Lower leg skin (tissue), 3 donors: ENCODE measurements around the gene DRAP1.

ENCODE experiments used
- POLR2A ChIP-seq, 2 donors: fragments of 450-650 bp; IDR thresholded peaks; one replicate each; pipeline ENCODE4 v1.6.1; 2016 to 2017; ENCODE audit warnings: antibody characterized with exemption in 2 of 2, mild to moderate bottlenecking in 1 of 2, moderate library complexity in 1 of 2
- TF ChIP-seq, protein P1 (sequence below), 3 donors: fragments of 450-650 bp; IDR thresholded peaks; one replicate each; pipeline ENCODE4 v1.5.1; 2016; ENCODE audit warnings: antibody characterized with exemption in 3 of 3, mild to moderate bottlenecking in 3 of 3, moderate library complexity in 2 of 3

DNA sequence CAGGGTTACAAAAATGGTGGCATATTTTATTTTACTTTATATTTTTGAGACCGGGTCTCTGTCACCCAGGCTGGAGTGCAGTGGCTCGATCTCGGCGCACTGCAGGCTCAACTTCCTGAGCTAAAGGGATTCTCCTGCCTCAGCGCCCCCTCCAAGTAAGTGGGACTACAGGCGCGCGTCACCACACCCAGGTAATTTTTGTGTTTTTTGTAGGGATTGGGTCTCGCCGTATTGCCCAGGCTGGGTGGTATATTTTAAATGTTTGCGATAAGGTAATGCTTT, 18.4 kb upstream of the DRAP1 start:
- TF ChIP-seq, protein P1, sequence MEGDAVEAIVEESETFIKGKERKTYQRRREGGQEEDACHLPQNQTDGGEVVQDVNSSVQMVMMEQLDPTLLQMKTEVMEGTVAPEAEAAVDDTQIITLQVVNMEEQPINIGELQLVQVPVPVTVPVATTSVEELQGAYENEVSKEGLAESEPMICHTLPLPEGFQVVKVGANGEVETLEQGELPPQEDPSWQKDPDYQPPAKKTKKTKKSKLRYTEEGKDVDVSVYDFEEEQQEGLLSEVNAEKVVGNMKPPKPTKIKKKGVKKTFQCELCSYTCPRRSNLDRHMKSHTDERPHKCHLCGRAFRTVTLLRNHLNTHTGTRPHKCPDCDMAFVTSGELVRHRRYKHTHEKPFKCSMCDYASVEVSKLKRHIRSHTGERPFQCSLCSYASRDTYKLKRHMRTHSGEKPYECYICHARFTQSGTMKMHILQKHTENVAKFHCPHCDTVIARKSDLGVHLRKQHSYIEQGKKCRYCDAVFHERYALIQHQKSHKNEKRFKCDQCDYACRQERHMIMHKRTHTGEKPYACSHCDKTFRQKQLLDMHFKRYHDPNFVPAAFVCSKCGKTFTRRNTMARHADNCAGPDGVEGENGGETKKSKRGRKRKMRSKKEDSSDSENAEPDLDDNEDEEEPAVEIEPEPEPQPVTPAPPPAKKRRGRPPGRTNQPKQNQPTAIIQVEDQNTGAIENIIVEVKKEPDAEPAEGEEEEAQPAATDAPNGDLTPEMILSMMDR (IDR thresholded peaks at IDR 0.05) = no peak
- TF ChIP-seq POLR2A (IDR thresholded peaks at IDR 0.05) = no peak
